ENCODE results near the gene SLC20A1.

The SLC20A1 gene

DNA sequence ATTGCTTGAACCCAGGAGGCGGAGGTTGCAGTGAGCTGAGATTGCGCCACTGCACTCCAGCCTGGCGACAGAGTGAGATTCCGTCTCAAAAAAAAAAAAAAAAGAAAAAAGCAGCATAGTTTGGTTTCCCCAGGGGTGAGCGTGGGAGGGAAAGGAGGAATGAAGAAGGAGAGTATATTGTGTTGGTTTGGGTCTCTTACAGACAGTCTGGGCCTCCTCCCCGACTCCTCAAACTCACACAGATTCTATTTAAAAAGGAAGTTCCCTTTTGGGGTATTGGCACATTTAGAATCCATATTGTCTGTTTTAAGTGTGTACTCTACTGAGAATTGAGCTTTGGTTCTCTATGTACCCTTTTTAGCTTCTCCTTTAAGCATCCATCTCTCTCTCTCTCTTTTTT is 27.4 kb upstream of the SLC20A1 start:
- Histone ChIP-seq H3K27ac (replicated peaks; ENCODE audit: low read length) (no peak overlapping the region), H3K4ac (ENCODE audit: low read length) (no peak overlapping the region), H4K8ac (ENCODE audit: low read depth, low read length) (no peak overlapping the region), H3K9ac (ENCODE audit: low read depth, low read length, poor library complexity) (no peak overlapping the region), H3K27me3 (ENCODE audit: control insufficient read depth in 3 of 3, insufficient read depth in 3 of 3, low read depth in 1 of 3, low read length in 3 of 3) (no peaks in the 10 kb centered on the region), H2BK120ac (ENCODE audit: low read depth, low read length) (no peak overlapping the region), H3K14ac (ENCODE audit: low read length) (no peak overlapping the region), H3K36me3 (replicated peaks in 1 of 2; ENCODE audit: control insufficient read depth in 2 of 2, insufficient read depth in 2 of 2, low read length in 2 of 2) (no peaks in the 10 kb centered on the region), H2BK12ac (ENCODE audit: low read length) (no peak overlapping the region), H3K23ac (ENCODE audit: low read depth, low read length, poor library complexity) (no peak overlapping the region), H3K9me3 (replicated peaks in 1 of 2; ENCODE audit: control insufficient read depth in 2 of 2, insufficient read depth in 1 of 2, low read depth in 1 of 2, low read length in 2 of 2) (no peaks in the 10 kb centered on the region), H3K4me3 (ENCODE audit: low read length in 2 of 2) (no peak overlapping the region), H3K18ac (ENCODE audit: low read length) (no peak overlapping the region), H3K4me2 (ENCODE audit: insufficient read depth, low read length, poor library complexity, severe bottlenecking) (no peak overlapping the region), H3K4me1 (ENCODE audit: control insufficient read depth in 2 of 2, insufficient read depth in 1 of 2, low read depth in 1 of 2, low read length in 2 of 2) (peaks cover 0 to 8% of the 10 kb centered on the region in 2 donors), H2AFZ (ENCODE audit: low read length) (no peak overlapping the region), H4K91ac (ENCODE audit: low read depth, low read length, poor library complexity) (no peak overlapping the region), H2BK15ac (ENCODE audit: low read length) (no peak overlapping the region), H2AK5ac (ENCODE audit: low read depth, low read length) (no peak overlapping the region), H3K79me1 (ENCODE audit: low read depth, low read length) (no peaks in the 10 kb centered on the region), H2BK5ac (ENCODE audit: low read length) (no peak overlapping the region)
- no CpG with 5 or more reads among the region's 6 CpGs for WGBS, 2 donors (ENCODE audit: extremely low coverage in 2 of 2, insufficient read length in 2 of 2, insufficient replicate concordance in 1 of 2)
- DNase-seq (ENCODE audit: low spot score), result no peak

DNA sequence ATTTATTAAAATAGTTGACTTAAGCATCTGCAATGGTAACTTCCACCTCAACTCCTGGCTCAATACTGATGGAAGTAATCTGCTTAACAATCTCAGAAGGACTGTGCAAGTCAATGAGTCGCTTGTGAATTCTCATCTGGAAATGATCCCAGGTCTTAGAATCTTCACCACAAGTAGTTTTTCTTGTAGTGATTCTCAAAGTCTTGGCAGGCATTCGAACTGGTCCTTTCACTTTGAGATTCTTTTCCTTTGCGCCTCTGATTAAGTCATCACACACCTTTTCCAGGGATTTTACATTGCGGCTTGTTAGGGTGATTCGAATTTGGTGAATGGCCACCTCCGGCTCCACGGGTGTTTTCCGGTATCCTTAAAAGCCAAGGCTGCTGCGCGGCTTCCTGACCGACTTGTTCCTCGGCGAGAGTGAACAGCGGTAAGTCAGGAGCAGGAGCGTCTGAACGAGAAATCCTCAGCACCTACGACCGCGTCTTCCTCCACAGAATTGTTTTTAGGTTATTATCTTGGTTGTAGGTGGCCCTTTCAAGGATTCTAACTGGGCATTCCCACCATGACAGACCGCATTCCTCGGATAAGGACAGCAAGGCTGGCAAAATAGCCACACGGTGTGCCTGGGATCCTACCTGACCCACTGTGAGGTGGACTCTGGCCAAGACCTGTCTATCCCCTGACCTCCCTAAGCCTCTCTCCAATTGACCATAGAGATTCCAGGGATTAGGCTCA is 23.8 kb upstream of the SLC20A1 start:
- Histone ChIP-seq H3K79me1 (ENCODE audit: low read depth, low read length) (no peaks in the 10 kb centered on the region), H3K9me3 (replicated peaks in 1 of 2; ENCODE audit: control insufficient read depth in 2 of 2, insufficient read depth in 1 of 2, low read depth in 1 of 2, low read length in 2 of 2) (no peaks in the 10 kb centered on the region), H4K91ac (ENCODE audit: low read depth, low read length, poor library complexity) (no peak overlapping the region), H3K4me2 (ENCODE audit: insufficient read depth, low read length, poor library complexity, severe bottlenecking) (no peak overlapping the region), H3K4ac (ENCODE audit: low read length) (no peak overlapping the region), H2BK5ac (ENCODE audit: low read length) (no peak overlapping the region), H3K4me3 (ENCODE audit: low read length in 2 of 2) (no peak overlapping the region), H4K8ac (ENCODE audit: low read depth, low read length) (peak overlapping the region; percentile 19), H3K4me1 (ENCODE audit: control insufficient read depth in 2 of 2, insufficient read depth in 1 of 2, low read depth in 1 of 2, low read length in 2 of 2) (peaks cover 0 to 2% of the 10 kb centered on the region in 2 donors), H3K27ac (replicated peaks; ENCODE audit: low read length) (no peak overlapping the region), H3K23ac (ENCODE audit: low read depth, low read length, poor library complexity) (no peak overlapping the region), H2AK5ac (ENCODE audit: low read depth, low read length) (no peak overlapping the region), H2BK120ac (ENCODE audit: low read depth, low read length) (no peak overlapping the region), H3K14ac (ENCODE audit: low read length) (no peak overlapping the region), H2AFZ (ENCODE audit: low read length) (no peak overlapping the region), H3K27me3 (ENCODE audit: control insufficient read depth in 3 of 3, insufficient read depth in 3 of 3, low read depth in 1 of 3, low read length in 3 of 3) (no peaks in the 10 kb centered on the region), H2BK12ac (ENCODE audit: low read length) (no peak overlapping the region), H3K36me3 (replicated peaks in 1 of 2; ENCODE audit: control insufficient read depth in 2 of 2, insufficient read depth in 2 of 2, low read length in 2 of 2) (no peaks in the 10 kb centered on the region), H3K9ac (ENCODE audit: low read depth, low read length, poor library complexity) (no peak overlapping the region), H3K18ac (ENCODE audit: low read length) (no peak overlapping the region), H2BK15ac (ENCODE audit: low read length) (no peak overlapping the region)
- no CpG with 5 or more reads among the region's 22 CpGs for WGBS, 2 donors (ENCODE audit: extremely low coverage in 2 of 2, insufficient read length in 2 of 2, insufficient replicate concordance in 1 of 2)
- DNase-seq (ENCODE audit: low spot score), result no peak

DNA sequence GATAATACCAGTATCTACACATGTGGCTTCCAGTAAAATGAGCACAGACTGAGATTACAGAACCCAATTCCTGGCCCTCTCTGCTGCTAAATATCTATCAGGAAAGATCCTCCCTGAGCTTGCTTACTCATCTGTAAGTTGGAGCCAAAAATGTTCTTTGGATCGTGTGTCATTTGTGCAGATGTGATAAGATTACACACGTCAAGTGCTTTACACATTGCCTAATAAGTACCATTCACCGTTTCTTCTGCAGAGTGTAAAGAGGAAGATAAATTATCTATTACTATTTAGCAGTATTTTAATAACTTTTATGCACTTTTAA is 23.2 kb upstream of the SLC20A1 start:
- Histone ChIP-seq H3K27me3 (ENCODE audit: control insufficient read depth in 3 of 3, insufficient read depth in 3 of 3, low read depth in 1 of 3, low read length in 3 of 3) (no peaks in the 10 kb centered on the region), H3K18ac (ENCODE audit: low read length) (no peak overlapping the region), H2BK5ac (ENCODE audit: low read length) (no peak overlapping the region), H3K79me1 (ENCODE audit: low read depth, low read length) (no peaks in the 10 kb centered on the region), H3K36me3 (replicated peaks in 1 of 2; ENCODE audit: control insufficient read depth in 2 of 2, insufficient read depth in 2 of 2, low read length in 2 of 2) (no peaks in the 10 kb centered on the region), H2BK15ac (ENCODE audit: low read length) (no peak overlapping the region), H3K4me3 (ENCODE audit: low read length in 2 of 2) (no peak overlapping the region), H3K14ac (ENCODE audit: low read length) (no peak overlapping the region), H3K27ac (replicated peaks; ENCODE audit: low read length) (no peak overlapping the region), H2BK120ac (ENCODE audit: low read depth, low read length) (no peak overlapping the region), H2AK5ac (ENCODE audit: low read depth, low read length) (no peak overlapping the region), H4K8ac (ENCODE audit: low read depth, low read length) (no peak overlapping the region), H2AFZ (ENCODE audit: low read length) (no peak overlapping the region), H3K23ac (ENCODE audit: low read depth, low read length, poor library complexity) (no peak overlapping the region), H3K9ac (ENCODE audit: low read depth, low read length, poor library complexity) (no peak overlapping the region), H2BK12ac (ENCODE audit: low read length) (no peak overlapping the region), H4K91ac (ENCODE audit: low read depth, low read length, poor library complexity) (no peak overlapping the region), H3K4ac (ENCODE audit: low read length) (no peak overlapping the region), H3K9me3 (replicated peaks in 1 of 2; ENCODE audit: control insufficient read depth in 2 of 2, insufficient read depth in 1 of 2, low read depth in 1 of 2, low read length in 2 of 2) (no peaks in the 10 kb centered on the region), H3K4me2 (ENCODE audit: insufficient read depth, low read length, poor library complexity, severe bottlenecking) (no peak overlapping the region), H3K4me1 (ENCODE audit: control insufficient read depth in 2 of 2, insufficient read depth in 1 of 2, low read depth in 1 of 2, low read length in 2 of 2) (peaks cover 0 to 2% of the 10 kb centered on the region in 2 donors)
- DNase-seq (ENCODE audit: low spot score), result no peak
- WGBS, 2 donors (ENCODE audit: extremely low coverage in 2 of 2, insufficient read length in 2 of 2, insufficient replicate concordance in 1 of 2), result no CpG with 5 or more reads among the region's 3 CpGs

DNA sequence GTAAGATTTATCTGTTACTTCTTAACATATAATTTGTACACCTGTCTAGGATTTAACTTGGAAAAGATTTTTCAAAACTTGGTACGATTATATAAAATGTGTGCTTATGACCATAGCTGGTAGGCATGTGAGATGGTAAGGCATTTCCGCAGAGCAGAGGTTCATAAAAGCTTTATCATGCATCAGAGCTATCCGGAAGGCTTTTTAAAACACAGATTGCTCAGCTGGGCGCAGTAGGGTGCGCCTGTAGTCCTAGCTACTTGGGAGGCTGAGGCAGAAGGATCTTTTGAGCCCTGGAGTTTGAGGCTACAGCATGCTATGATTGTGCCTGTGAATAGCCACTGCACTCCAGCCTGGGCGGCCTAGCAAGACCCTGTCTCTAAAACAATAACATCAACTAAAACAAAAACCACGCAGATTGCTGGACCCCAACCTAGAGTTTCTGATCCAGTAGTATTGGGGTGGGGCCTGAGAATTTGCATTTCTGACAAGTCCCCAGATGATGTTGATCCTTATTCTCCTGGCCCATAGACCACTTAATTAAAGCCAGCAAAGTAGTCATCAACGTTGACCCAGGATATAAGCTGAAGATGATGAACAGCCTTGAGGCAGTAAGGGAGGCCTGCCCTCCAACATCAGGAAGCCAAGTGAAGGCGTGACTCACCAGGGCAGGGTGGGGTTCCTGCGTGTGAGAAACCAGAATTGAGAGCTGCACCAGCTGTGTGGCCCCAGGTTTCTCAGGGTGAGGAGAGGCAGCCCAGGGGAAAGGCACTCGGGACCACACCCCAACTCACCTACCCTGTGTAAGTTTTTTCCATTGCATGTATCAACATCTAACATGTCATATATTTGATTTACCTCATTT is 21.6 kb upstream of the SLC20A1 start:
- H3K9ac ChIP-seq (ENCODE audit: low read depth, low read length, poor library complexity), result peak overlapping the region; percentile 35
- H3K14ac ChIP-seq (ENCODE audit: low read length), result no peak overlapping the region
- WGBS, 2 donors (ENCODE audit: extremely low coverage in 2 of 2, insufficient read length in 2 of 2, insufficient replicate concordance in 1 of 2), result no CpG with 5 or more reads among the region's 11 CpGs
- no peak overlapping the region for H2BK120ac ChIP-seq (ENCODE audit: low read depth, low read length)
- H3K79me1 ChIP-seq (ENCODE audit: low read depth, low read length), result no peaks in the 10 kb centered on the region
- no peak for DNase-seq (ENCODE audit: low spot score)
- peaks cover 0 to 2% of the 10 kb centered on the region in 2 donors for H3K4me1 ChIP-seq (ENCODE audit: control insufficient read depth in 2 of 2, insufficient read depth in 1 of 2, low read depth in 1 of 2, low read length in 2 of 2)
- no peak overlapping the region for H3K4me3 ChIP-seq (ENCODE audit: low read length in 2 of 2)
- no peak overlapping the region for H2BK12ac ChIP-seq (ENCODE audit: low read length)
- no peak overlapping the region for H3K18ac ChIP-seq (ENCODE audit: low read length)
- H4K8ac ChIP-seq (ENCODE audit: low read depth, low read length), result no peak overlapping the region
- no peak overlapping the region for H2AK5ac ChIP-seq (ENCODE audit: low read depth, low read length)
- no peak overlapping the region for H2BK5ac ChIP-seq (ENCODE audit: low read length)
- no peaks in the 10 kb centered on the region for H3K9me3 ChIP-seq (replicated peaks in 1 of 2; ENCODE audit: control insufficient read depth in 2 of 2, insufficient read depth in 1 of 2, low read depth in 1 of 2, low read length in 2 of 2)
- H3K27me3 ChIP-seq (ENCODE audit: control insufficient read depth in 3 of 3, insufficient read depth in 3 of 3, low read depth in 1 of 3, low read length in 3 of 3), result no peaks in the 10 kb centered on the region
- H2BK15ac ChIP-seq (ENCODE audit: low read length), result no peak overlapping the region
- no peak overlapping the region for H3K27ac ChIP-seq (replicated peaks; ENCODE audit: low read length)
- no peak overlapping the region for H4K91ac ChIP-seq (ENCODE audit: low read depth, low read length, poor library complexity)
- H3K36me3 ChIP-seq (replicated peaks in 1 of 2; ENCODE audit: control insufficient read depth in 2 of 2, insufficient read depth in 2 of 2, low read length in 2 of 2), result no peaks in the 10 kb centered on the region
- no peak overlapping the region for H3K23ac ChIP-seq (ENCODE audit: low read depth, low read length, poor library complexity)
- H3K4ac ChIP-seq (ENCODE audit: low read length), result no peak overlapping the region
- H2AFZ ChIP-seq (ENCODE audit: low read length), result no peak overlapping the region
- no peak overlapping the region for H3K4me2 ChIP-seq (ENCODE audit: insufficient read depth, low read length, poor library complexity, severe bottlenecking)

Data from neuronal stem cell (in vitro differentiated cells).